PC-9 (cell line): Measurements from ENCODE around the gene PRKD1. TPM values are rescaled to one million over a fixed set of nuclear protein-coding genes. Genes with fewer than 3 reads are reported as not detected.

Experiments used
- BruUV-seq: library from RNA; stranded (reverse); fragments of 400-500 nt; replicated peaks from 2 replicates; lab custom pipeline; 2021; lab: Mats Ljungman, UMichigan
- CTCF ChIA-PET: fragments of 300-600 bp; sonication (Branson Sonifier 250); formaldehyde crosslinking; loops from one replicate; lab custom pipeline; 2022; ENCODE audit warnings: antibody characterized with exemption; lab: Charles Lee
- POLR2A ChIA-PET: fragments of 300-600 bp; sonication (Branson Sonifier 250); formaldehyde crosslinking; loops from one replicate; lab custom pipeline; 2022; ENCODE audit warnings: antibody characterized with exemption; ENCODE audit not compliant: unreplicated experiment; lab: Charles Lee
- DNase-seq, 2 experiments: peaks; one replicate each; pipeline versions ENCODE4 v3.0.0 to v3.0.0-alpha.2; 2015 to 2022; ENCODE audit warnings: mixed read lengths in 1 of 2
- H2AFZ ChIP-seq: fragments of 200-600 bp; sonication (generic); 2 replicates; pipeline ENCODE4 v1.8.1; 2017; ENCODE audit warnings: antibody characterized with exemption
- H3F3A ChIP-seq: fragments of 200-600 bp; sonication (generic); 2 replicates; pipeline ENCODE4 v1.8.1; 2017; ENCODE audit warnings: antibody characterized with exemption, mild to moderate bottlenecking, low read depth; ENCODE audit not compliant: insufficient read depth
- H3K27ac ChIP-seq: fragments of 200-600 bp; sonication (generic); 2 replicates; pipeline ENCODE4 v1.6.1; 2016; ENCODE audit warnings: mixed run types
- H3K27me3 ChIP-seq: fragments of 200-600 bp; sonication (generic); 2 replicates; pipeline ENCODE4 v1.6.1; 2016; ENCODE audit warnings: low read depth, mixed run types; ENCODE audit not compliant: insufficient read depth
- H3K36me3 ChIP-seq: fragments of 200-600 bp; sonication (generic); 2 replicates; pipeline ENCODE4 v1.6.1; 2016; ENCODE audit warnings: low read depth, mixed run types
- H3K4me1 ChIP-seq: fragments of 200-600 bp; sonication (generic); replicated peaks from 2 replicates; pipeline ENCODE4 v1.6.1; 2016; ENCODE audit warnings: mixed run types; ENCODE audit not compliant: insufficient read depth
- H3K4me2 ChIP-seq: fragments of 200-600 bp; sonication (generic); 2 replicates; pipeline ENCODE4 v1.6.1; 2017; ENCODE audit warnings: mixed run types
- H3K4me3 ChIP-seq: fragments of 200-600 bp; sonication (generic); 2 replicates; pipeline ENCODE4 v1.6.1; 2016; ENCODE audit warnings: mixed run types
- H3K79me2 ChIP-seq: fragments of 200-600 bp; sonication (generic); 2 replicates; pipeline ENCODE4 v1.6.1; 2017; ENCODE audit warnings: low read depth, mixed run types
- H3K9me2 ChIP-seq: fragments of 200-600 bp; sonication (generic); 2 replicates; pipeline ENCODE4 v1.8.1; 2017; ENCODE audit warnings: mild to moderate bottlenecking; ENCODE audit not compliant: insufficient read depth
- H3K9me3 ChIP-seq: fragments of 200-600 bp; sonication (generic); 2 replicates; pipeline ENCODE4 v1.8.1; 2016; ENCODE audit warnings: low read depth; ENCODE audit not compliant: insufficient read depth
- H4K20me1 ChIP-seq: fragments of 200-600 bp; sonication (generic); 2 replicates; pipeline ENCODE4 v1.8.1; 2017; ENCODE audit not compliant: insufficient read depth
- EZH2 ChIP-seq: fragments of 200-600 bp; sonication (generic); IDR thresholded peaks from 2 replicates; pipeline ENCODE4 v1.8.0; 2017; ENCODE audit warnings: antibody characterized with exemption, low read depth
- intact Hi-C: fragments of 100-400 bp; cut with micrococcal nuclease; formaldehyde crosslinking; loops from one replicate; pipeline ENCODE4 v1.10.0; 2022; ENCODE audit not compliant: unreplicated experiment
- total RNA-seq: library from RNA; stranded (reverse); gene quantifications from 2 replicates; pipeline ENCODE4 v1.2.3, GENCODE V29; 2021
- TF ChIP-seq, protein P1 (sequence below): fragments of 200-600 bp; sonication (generic); conservative IDR thresholded peaks from 2 replicates; pipeline ENCODE4 v1.6.1; 2017; ENCODE audit warnings: mixed run types, antibody characterized with exemption, mild to moderate bottlenecking, moderate library complexity

PRKD1 gene
- total RNA-seq, 1 experiment from 2014 or later, result 0.98 TPM

DNA sequence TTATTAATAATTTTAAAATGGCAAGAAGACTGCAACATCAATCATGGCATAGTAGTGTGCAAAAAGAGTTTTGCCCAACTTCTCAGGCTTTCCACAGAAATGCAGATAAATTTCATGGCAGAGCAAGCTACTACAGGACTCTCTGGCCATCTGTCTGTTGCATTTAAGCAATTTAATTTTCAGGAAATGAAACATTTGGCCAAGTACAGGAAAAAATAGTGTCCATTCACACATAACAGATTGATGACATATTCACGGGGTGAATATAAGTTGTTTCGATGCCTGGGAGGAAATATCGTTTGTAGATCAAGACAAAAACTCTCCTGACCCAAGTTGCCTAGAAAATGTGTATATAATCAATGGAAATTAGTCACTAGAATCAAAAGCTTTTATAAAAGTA lies 324.0 kb downstream of the PRKD1 start:
- Histone ChIP-seq H3K4me2 (no peak overlapping the region), H3K27ac (no peak overlapping the region), H3K9me3 (no peaks in the 10 kb centered on the region), H3K36me3 (no peaks in the 10 kb centered on the region), H4K20me1 (no peaks in the 10 kb centered on the region), H3K9me2 (no peaks in the 10 kb centered on the region), H2AFZ (no peak overlapping the region), H3K4me3 (no peak overlapping the region), H3K79me2 (no peaks in the 10 kb centered on the region), H3F3A (no peaks in the 10 kb centered on the region), H3K4me1 (no peaks in the 10 kb centered on the region), H3K27me3 (no peaks in the 10 kb centered on the region)
- POLR2A ChIA-PET, result no interaction called here
- CTCF ChIA-PET, result no interaction called here
- no peak for TF ChIP-seq EZH2
- TF ChIP-seq, protein P1, sequence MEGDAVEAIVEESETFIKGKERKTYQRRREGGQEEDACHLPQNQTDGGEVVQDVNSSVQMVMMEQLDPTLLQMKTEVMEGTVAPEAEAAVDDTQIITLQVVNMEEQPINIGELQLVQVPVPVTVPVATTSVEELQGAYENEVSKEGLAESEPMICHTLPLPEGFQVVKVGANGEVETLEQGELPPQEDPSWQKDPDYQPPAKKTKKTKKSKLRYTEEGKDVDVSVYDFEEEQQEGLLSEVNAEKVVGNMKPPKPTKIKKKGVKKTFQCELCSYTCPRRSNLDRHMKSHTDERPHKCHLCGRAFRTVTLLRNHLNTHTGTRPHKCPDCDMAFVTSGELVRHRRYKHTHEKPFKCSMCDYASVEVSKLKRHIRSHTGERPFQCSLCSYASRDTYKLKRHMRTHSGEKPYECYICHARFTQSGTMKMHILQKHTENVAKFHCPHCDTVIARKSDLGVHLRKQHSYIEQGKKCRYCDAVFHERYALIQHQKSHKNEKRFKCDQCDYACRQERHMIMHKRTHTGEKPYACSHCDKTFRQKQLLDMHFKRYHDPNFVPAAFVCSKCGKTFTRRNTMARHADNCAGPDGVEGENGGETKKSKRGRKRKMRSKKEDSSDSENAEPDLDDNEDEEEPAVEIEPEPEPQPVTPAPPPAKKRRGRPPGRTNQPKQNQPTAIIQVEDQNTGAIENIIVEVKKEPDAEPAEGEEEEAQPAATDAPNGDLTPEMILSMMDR, result no peak
- intact Hi-C loops, result no loop called here
- no TSS peak for BruUV-seq
- no peak for DNase-seq

DNA sequence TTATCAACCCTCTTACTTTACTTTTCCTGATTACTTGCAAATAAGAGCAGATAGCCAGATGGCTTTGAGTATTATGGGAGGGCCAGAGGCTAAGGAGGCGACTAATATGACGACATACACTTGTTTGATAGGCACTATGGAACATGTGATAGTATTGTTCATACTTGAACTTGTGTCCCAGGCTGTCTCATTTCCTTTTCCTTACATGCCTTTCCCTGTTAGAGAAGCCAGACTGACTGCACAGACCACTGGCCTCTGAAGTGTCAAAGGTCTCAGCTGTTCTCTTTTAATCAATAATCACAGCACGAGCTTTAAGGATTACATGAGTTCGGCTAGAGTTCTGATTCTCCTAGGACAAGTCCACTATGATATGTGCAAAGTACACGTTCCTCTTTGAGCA lies 326.0 kb downstream of the PRKD1 start:
- Histone ChIP-seq H3K4me1 (no peaks in the 10 kb centered on the region), H3K27ac (no peak overlapping the region), H3F3A (no peaks in the 10 kb centered on the region), H3K79me2 (no peaks in the 10 kb centered on the region), H3K4me2 (no peak overlapping the region), H3K27me3 (no peaks in the 10 kb centered on the region), H2AFZ (no peak overlapping the region), H3K36me3 (no peaks in the 10 kb centered on the region), H3K9me2 (no peaks in the 10 kb centered on the region), H4K20me1 (no peaks in the 10 kb centered on the region), H3K4me3 (no peak overlapping the region), H3K9me3 (no peaks in the 10 kb centered on the region)
- ChIA-PET CTCF (no interaction called here), POLR2A (no interaction called here)
- intact Hi-C loops, result no loop called here
- no peak for TF ChIP-seq EZH2
- TF ChIP-seq, protein P1, result no peak
- no peak for DNase-seq
- BruUV-seq, result no TSS peak

DNA sequence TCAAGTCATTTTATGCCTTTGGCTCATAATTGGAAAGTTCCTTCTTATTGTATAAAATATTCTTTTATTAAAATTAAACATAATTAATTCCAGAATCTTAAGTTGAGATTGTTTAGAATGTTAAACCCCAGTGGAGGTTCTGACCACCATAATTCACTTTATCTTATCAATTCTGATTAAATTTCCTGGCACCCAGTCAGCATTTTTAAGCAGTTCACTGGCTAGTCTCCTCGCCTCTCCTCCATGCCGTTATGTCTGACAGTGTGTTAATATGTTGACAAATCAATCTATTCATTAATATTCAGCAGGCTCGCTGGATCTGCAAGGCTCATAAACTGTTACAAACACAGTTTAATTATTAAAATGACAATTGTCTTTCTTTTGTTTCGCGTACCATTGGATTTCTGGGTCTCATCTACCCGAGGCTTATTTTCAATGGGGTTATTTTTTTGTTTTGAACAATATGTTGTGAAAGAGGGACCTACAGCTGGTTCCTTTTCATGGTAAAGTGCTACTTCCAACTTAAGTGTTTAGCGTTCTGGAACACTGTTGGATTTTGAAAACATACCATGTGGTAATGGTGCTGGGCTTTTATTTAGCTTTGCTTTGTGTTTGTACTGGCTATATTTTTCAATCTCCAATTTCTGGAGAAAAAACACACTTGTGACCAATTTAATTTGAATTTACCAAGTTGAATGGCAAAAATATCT lies 339.7 kb downstream of the PRKD1 start:
- Histone ChIP-seq H3F3A (no peaks in the 10 kb centered on the region), H3K36me3 (no peaks in the 10 kb centered on the region), H2AFZ (no peak overlapping the region), H3K9me2 (no peaks in the 10 kb centered on the region), H3K79me2 (no peaks in the 10 kb centered on the region), H3K4me1 (no peaks in the 10 kb centered on the region), H3K27me3 (no peaks in the 10 kb centered on the region), H3K4me2 (no peak overlapping the region), H3K4me3 (no peak overlapping the region), H3K27ac (no peak overlapping the region), H4K20me1 (no peaks in the 10 kb centered on the region), H3K9me3 (no peaks in the 10 kb centered on the region)
- intact Hi-C loops, result no loop called here
- BruUV-seq, result no TSS peak
- ChIA-PET CTCF (no interaction called here), POLR2A (no interaction called here)
- no peak for DNase-seq
- TF ChIP-seq, protein P1, result no peak
- TF ChIP-seq EZH2, result no peak
